HG02623 (cell line): ENCODE data around the gene PCSK2.

Source experiments
- ATAC-seq: cut with Tn5 transposase; IDR thresholded peaks from one replicate; pipeline ENCODE4 v1.9.1; 2021; ENCODE audit warnings: moderate library complexity; ENCODE audit not compliant: unreplicated experiment

PCSK2 gene

GRCh38 chr20:17327185-17328148 is 100.6 kb downstream of the PCSK2 start:
- ATAC-seq: no peak

GRCh38 chr20:17334932-17335331 is 108.1 kb downstream of the PCSK2 start:
- ATAC-seq: no peak

- no peak for ATAC-seq
These were observed 112.2 kb downstream of the PCSK2 start for GRCh38 chr20:17339000-17339399.

- ATAC-seq: no peak
These were observed 116.3 kb downstream of the PCSK2 start for GRCh38 chr20:17343091-17343490.

GRCh38 chr20:17343656-17344452 is 117.0 kb downstream of the PCSK2 start:
- ATAC-seq: no peak

- no peak for ATAC-seq
These were observed 118.0 kb downstream of the PCSK2 start for GRCh38 chr20:17344790-17345189.

GRCh38 chr20:17345321-17345720 is 118.5 kb downstream of the PCSK2 start:
- no peak for ATAC-seq

- ATAC-seq: no peak
These were observed 123.5 kb downstream of the PCSK2 start for GRCh38 chr20:17350321-17350720.

- ATAC-seq: no peak
These were observed 130.4 kb downstream of the PCSK2 start for GRCh38 chr20:17357238-17357637.

- no peak for ATAC-seq
These were observed 132.0 kb downstream of the PCSK2 start for GRCh38 chr20:17358854-17359253.

GRCh38 chr20:17364681-17365080 is 137.8 kb downstream of the PCSK2 start:
- no peak for ATAC-seq

- ATAC-seq: no peak
These were observed 139.0 kb downstream of the PCSK2 start for GRCh38 chr20:17365831-17366230.

- ATAC-seq: no peak
These were observed 142.7 kb downstream of the PCSK2 start for GRCh38 chr20:17369506-17369905.

GRCh38 chr20:17372806-17373440 is 146.1 kb downstream of the PCSK2 start:
- no peak for ATAC-seq

- no peak for ATAC-seq
These were observed 147.2 kb downstream of the PCSK2 start for GRCh38 chr20:17374086-17374485.

- ATAC-seq: no peak
These were observed 149.2 kb downstream of the PCSK2 start for GRCh38 chr20:17376031-17376430.

GRCh38 chr20:17377231-17377630 is 150.4 kb downstream of the PCSK2 start:
- ATAC-seq: no peak

- no peak for ATAC-seq
These were observed 152.8 kb downstream of the PCSK2 start for GRCh38 chr20:17379651-17380050.

- ATAC-seq: no peak
These were observed 154.0 kb downstream of the PCSK2 start for GRCh38 chr20:17380801-17381200.

GRCh38 chr20:17381724-17382123 is 154.9 kb downstream of the PCSK2 start:
- ATAC-seq: no peak

GRCh38 chr20:17385798-17386197 is 159.0 kb downstream of the PCSK2 start:
- no peak for ATAC-seq
